HepG2 (cell line): ENCODE results near the gene EPS8L1. TPM values are rescaled to one million over a fixed set of nuclear protein-coding genes. Genes with fewer than 3 reads are reported as not detected.
"Not testable (repeated sequence)": the region's sequence is repeated elsewhere in the genome, so short reads cannot be mapped to it uniquely, and the experiment has no call there.

Source experiments
- ATAC-seq: fragments of 200-7000 bp; cut with Tn5 transposase; 3 replicates; pipeline ENCODE4 v1.9.1; 2020; ENCODE audit warnings: mild to moderate bottlenecking, moderate library complexity
- Bru-seq: library from RNA; stranded (reverse); fragments of 400-500 nt; gene quantifications from one replicate; lab custom pipeline; 2021; lab: Mats Ljungman, UMichigan
- BruChase-seq, 2 experiments: library from RNA; stranded (reverse); fragments of 400-500 nt; gene quantifications; one replicate each; lab custom pipeline; 2021; lab: Mats Ljungman, UMichigan
- BruUV-seq: library from RNA; stranded (reverse); fragments of 400-500 nt; replicated peaks from 2 replicates; lab custom pipeline; 2021; lab: Mats Ljungman, UMichigan
- CTCF ChIA-PET: fragments of 300-600 bp; formaldehyde crosslinking; extraction: SDS; loops from one replicate; lab custom pipeline; 2021; ENCODE audit warnings: low total read pairs, inconsistent platforms, low intra/inter-chr PET ratio; lab: Yijun Ruan, JAX
- POLR2A ChIA-PET: fragments of 350-600 bp; sonication (Branson Sonifier 250); formaldehyde crosslinking; loops from one replicate; lab custom pipeline; 2020; ENCODE audit warnings: antibody characterized with exemption, inconsistent platforms; lab: Yijun Ruan, JAX
- DNase-seq: peaks from one replicate; pipeline ENCODE4 v3.0.0-alpha.2; 2015; ENCODE audit warnings: low spot score
- FAIRE-seq: peaks from 3 replicates; lab custom pipeline; 2011; peaks lifted over from hg19 to GRCh38; lab: Jason Lieb, UNC
- H2AFZ ChIP-seq: one replicate; pipeline ENCODE4 v1.6.1; 2011; ENCODE audit warnings: low read length, inconsistent platforms
- H3K27ac ChIP-seq: fragments of 300-600 bp; 3 replicates; pipeline ENCODE4 v1.8.0; 2011; ENCODE audit warnings: mixed run types, mild to moderate bottlenecking, mixed read lengths, low read length, inconsistent platforms; ENCODE audit not compliant: insufficient read depth; ENCODE audit errors: extremely low read length
- H3K27me3 ChIP-seq, 2 experiments: fragments of 200-600 bp in 1 of 2; 2 replicates in 1 of 2; 3 replicates in 1 of 2; pipeline versions ENCODE4 v1.6.0 to v1.8.0; 2011; ENCODE audit warnings: low read length in 2 of 2, mild to moderate bottlenecking in 2 of 2, moderate library complexity in 2 of 2, inconsistent platforms in 1 of 2; ENCODE audit not compliant: insufficient read depth in 2 of 2, control insufficient read depth in 1 of 2
- H3K36me3 ChIP-seq, 2 experiments: fragments of 200-600 bp in 1 of 2; replicated peaks in 1 of 2; 2 replicates in 1 of 2; 3 replicates in 1 of 2; pipeline versions ENCODE4 v1.5.1 to v1.8.0; 2011; ENCODE audit warnings: low read length in 2 of 2, inconsistent platforms in 1 of 2; ENCODE audit not compliant: insufficient read depth in 2 of 2, control insufficient read depth in 1 of 2
- H3K4me1 ChIP-seq: 2 replicates; pipeline ENCODE4 v1.5.1; 2012; ENCODE audit warnings: low read length, inconsistent platforms; ENCODE audit not compliant: insufficient read depth
- H3K4me2 ChIP-seq: 2 replicates; pipeline ENCODE4 v1.6.0; 2011; ENCODE audit warnings: low read depth, low read length, inconsistent platforms
- H3K4me3 ChIP-seq, 3 experiments: fragments of 200-600 bp in 1 of 3; sonication (generic), shearing (Covaris generic) in 1 of 3; replicated peaks in 1 of 3; 2 replicates each; pipeline ENCODE4 v1.5.1; 2011 to 2016; ENCODE audit warnings: low read length in 3 of 3, inconsistent platforms in 2 of 3, low read depth in 2 of 3, mild to moderate bottlenecking in 2 of 3, control low read depth in 1 of 3, mixed read lengths in 1 of 3; ENCODE audit not compliant: insufficient read depth in 1 of 3
- H3K79me2 ChIP-seq: one replicate; pipeline ENCODE4 v1.6.1; 2011; ENCODE audit warnings: low read length, inconsistent platforms; ENCODE audit not compliant: insufficient read depth
- H3K9ac ChIP-seq: 2 replicates; pipeline ENCODE4 v1.6.0; 2011; ENCODE audit warnings: mild to moderate bottlenecking, low read depth, low read length, inconsistent platforms; ENCODE audit not compliant: insufficient read depth
- H3K9me3 ChIP-seq: 2 replicates; pipeline ENCODE4 v1.5.1; 2012; ENCODE audit warnings: mild to moderate bottlenecking, low read length
- H4K20me1 ChIP-seq: 2 replicates; pipeline ENCODE4 v1.6.0; 2011; ENCODE audit warnings: inconsistent platforms, mild to moderate bottlenecking, low read length, moderate library complexity; ENCODE audit not compliant: insufficient read depth
- ZEB1 ChIP-seq: IDR thresholded peaks from 2 replicates; pipeline ENCODE4 v1.6.1; 2012; ENCODE audit warnings: mild to moderate bottlenecking, low read depth, inconsistent platforms; ENCODE audit not compliant: insufficient replicate concordance
- WGBS: methylation state at CpG from one replicate; pipeline ENCODE4 v1.1.6; 2017; ENCODE audit warnings: low lambda C conversion rate; 5-methylcytosine and 5-hydroxymethylcytosine counted together
- in situ Hi-C: cut with HindIII; loops from 2 replicates; pipeline ENCODE4 v1.10.0; 2017; ENCODE audit warnings: low pct_unique_long_range_greater_than_20kb; ENCODE audit not compliant: extremely low pct_ligation_motif_present
- intact Hi-C: fragments of 100-400 bp; cut with micrococcal nuclease; formaldehyde crosslinking; loops from one replicate; pipeline ENCODE4 v1.10.0; 2022; ENCODE audit not compliant: unreplicated experiment
- long read RNA-seq, 2 experiments: library from RNA in 1 of 2; library from polyadenylated mRNA in 1 of 2; stranded (forward) in 1 of 2; unstranded in 1 of 2; transcript quantifications; one replicate each; pipeline ENCODE4 v2.0.0, GENCODE V29; 2019 to 2022
- polyA minus RNA-seq, 3 experiments: library from RNA; depleted of rRNA, polyadenylated mRNA; stranded (reverse); fragments of >200 nt; gene quantifications; 2 replicates each; pipeline ENCODE4 v1.2.3, GENCODE V29; 2011; ENCODE audit warnings: low replicate concordance in 1 of 3
- polyA plus RNA-seq, 8 experiments: library from polyadenylated mRNA; depleted of rRNA in 3 of 8; stranded (reverse) in 7 of 8; unstranded in 1 of 8; fragments of >200 nt; fragmentation: Illumina TruSeq in 4 of 8; extraction: Trizol in 4 of 8; gene quantifications; 2 replicates each; pipeline versions ENCODE4 v1.2.1 to v1.2.3, GENCODE V29; 2011 to 2016; ENCODE audit warnings: low read depth in 4 of 8, missing spikeins in 1 of 8, mixed read lengths in 1 of 8; ENCODE audit not compliant: insufficient read depth in 1 of 8
- total RNA-seq, 5 experiments: library from RNA; depleted of rRNA; stranded (reverse); fragments of >200 nt; fragmentation: Illumina TruSeq; extraction: Trizol; gene quantifications; 2 replicates each; pipeline ENCODE4 v1.2.3, GENCODE V29; 2016; ENCODE audit warnings: low read depth in 1 of 5
- TF ChIP-seq, protein P1 (sequence below): sonication (generic); formaldehyde crosslinking; IDR thresholded peaks from 2 replicates; pipeline ENCODE4 v1.4.0; 2020; ENCODE audit warnings: mild to moderate bottlenecking, missing genetic modification reagents

EPS8L1 gene
- 2.3 and 3.0 TPM in 2 replicates for total RNA-seq (2016; rRNA removed; fragmentation: Illumina TruSeq; extraction: Trizol)
- 0.79 and 0.91 TPM in 2 replicates for total RNA-seq (2016; cell fraction: cytosol; rRNA removed; fragmentation: Illumina TruSeq; extraction: Trizol; ENCODE audit: low read depth)
- 1.4 and 2.2 TPM in 2 replicates for total RNA-seq (2016; cell fraction: insoluble cytoplasmic fraction; rRNA removed; fragmentation: Illumina TruSeq; extraction: Trizol)
- total RNA-seq (2016; cell fraction: membrane; rRNA removed; fragmentation: Illumina TruSeq; extraction: Trizol) = 2.6 and 2.9 TPM in 2 replicates
- 0.84 and 1.3 TPM in 2 replicates for total RNA-seq (2016; cell fraction: nucleus; rRNA removed; fragmentation: Illumina TruSeq; extraction: Trizol)
- polyA plus RNA-seq (2011; rRNA removed) = 6.3 and 6.6 TPM in 2 replicates
- polyA plus RNA-seq (2011; cell fraction: cytosol; rRNA removed) = 3.0 and 4.2 TPM in 2 replicates
- 27.8 and 31.9 TPM in 2 replicates for polyA plus RNA-seq (2011; cell fraction: nucleus; rRNA removed)
- polyA plus RNA-seq (2012) = 5.0 and 6.5 TPM in 2 replicates
- polyA plus RNA-seq (2016; cell fraction: cytosol; fragmentation: Illumina TruSeq; extraction: Trizol; ENCODE audit: low read depth) = 1.6 and 1.7 TPM in 2 replicates
- 1.4 and 2.0 TPM in 2 replicates for polyA plus RNA-seq (2016; cell fraction: insoluble cytoplasmic fraction; fragmentation: Illumina TruSeq; extraction: Trizol; ENCODE audit: low read depth)
- 2.0 TPM in 2 replicates for polyA plus RNA-seq (2016; cell fraction: membrane; fragmentation: Illumina TruSeq; extraction: Trizol; ENCODE audit: low read depth)
- polyA plus RNA-seq (2016; cell fraction: nucleus; fragmentation: Illumina TruSeq; extraction: Trizol; ENCODE audit: insufficient read depth, low read depth) = 6.3 and 7.4 TPM in 2 replicates
- polyA minus RNA-seq (2011; rRNA and poly(A)+ RNA removed; ENCODE audit: low replicate concordance) = 4.0 and 6.3 TPM in 2 replicates
- 0.88 and 1.4 TPM in 2 replicates for polyA minus RNA-seq (2011; cell fraction: cytosol; rRNA and poly(A)+ RNA removed)
- polyA minus RNA-seq (2011; cell fraction: nucleus; rRNA and poly(A)+ RNA removed) = 3.4 and 3.7 TPM in 2 replicates
- percentile 28 among the genes with signal in this experiment for Bru-seq, nascent RNA
- percentile 33 among the genes with signal in this experiment for BruChase-seq, experiment 1, labeled RNA remaining after a 6-hour chase
- percentile 25 among the genes with signal in this experiment for BruChase-seq, experiment 2, labeled RNA remaining after a 2-hour chase
- long read RNA-seq, experiment 1, partial matches to known transcripts = 0 of 3 reads
- long read RNA-seq, experiment 1, other reads (novel, unspliced or antisense) = 3 of 3 reads
- long read RNA-seq, experiment 2, partial matches to known transcripts = 5 of 11 reads
- long read RNA-seq, experiment 2, other reads (novel, unspliced or antisense) = 5 of 11 reads

DNA sequence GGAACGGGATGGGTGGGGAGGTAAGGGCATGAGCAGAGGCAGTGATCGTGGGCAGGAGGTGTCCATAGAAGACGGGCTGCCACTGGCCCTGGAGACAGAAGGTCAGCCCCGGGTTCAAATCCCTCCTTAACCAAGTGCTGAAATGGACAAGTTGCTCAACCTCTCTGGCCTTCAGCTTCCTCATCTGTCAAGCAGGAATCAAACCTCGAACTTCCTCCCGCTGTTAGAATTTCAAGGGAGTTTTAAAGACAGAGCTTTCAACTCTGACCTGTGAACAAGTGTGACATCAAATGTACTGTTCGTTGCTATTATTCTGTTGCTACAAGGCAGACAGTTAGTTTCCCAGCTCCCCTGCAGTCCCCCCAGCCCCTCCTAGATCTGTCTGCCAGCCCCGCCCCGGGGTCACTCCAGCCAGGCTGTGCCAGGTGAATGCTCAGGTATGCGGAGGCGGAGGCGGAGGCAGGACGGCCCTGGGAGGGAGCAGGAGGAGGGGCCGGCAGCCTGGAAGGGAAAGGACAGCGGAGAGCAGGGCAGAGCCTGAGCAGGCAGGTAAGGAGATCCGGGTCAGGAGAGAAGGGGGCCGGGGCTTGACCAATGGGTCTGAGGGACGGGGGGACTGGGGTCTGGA lies at the start of gene EPS8L1:
Gene EPS8L1, plus strand, starts transcription at position 499 of the 628 bp plus-strand sequence. CDS start 576 bp downstream, outside the sequence.
- Histone ChIP-seq H3K79me2 (no peaks in the 10 kb centered on the region), H3K9ac (no peak within 1 kb of the TSS), H4K20me1 (no peaks in the 10 kb centered on the region), H3K36me3 (no peaks in the 10 kb centered on the region), H2AFZ (no peak within 1 kb of the TSS), H3K4me1 (peaks cover 22% of the 10 kb centered on the region), H3K27ac (no peak within 1 kb of the TSS), H3K4me3 (no peak within 1 kb of the TSS; a peak in 1 of 6 replicates), H3K4me2 (peak within 1 kb of the TSS; percentile 9; the same call in 1 of the 2 replicates), H3K27me3 (peaks cover 1 to 25% of the 10 kb centered on the region in 2 experiments; a peak in 3 of 5 replicates), H3K9me3 (no peaks in the 10 kb centered on the region)
- peak; percentile 22 for TF ChIP-seq ZEB1
- TF ChIP-seq, protein P1, sequence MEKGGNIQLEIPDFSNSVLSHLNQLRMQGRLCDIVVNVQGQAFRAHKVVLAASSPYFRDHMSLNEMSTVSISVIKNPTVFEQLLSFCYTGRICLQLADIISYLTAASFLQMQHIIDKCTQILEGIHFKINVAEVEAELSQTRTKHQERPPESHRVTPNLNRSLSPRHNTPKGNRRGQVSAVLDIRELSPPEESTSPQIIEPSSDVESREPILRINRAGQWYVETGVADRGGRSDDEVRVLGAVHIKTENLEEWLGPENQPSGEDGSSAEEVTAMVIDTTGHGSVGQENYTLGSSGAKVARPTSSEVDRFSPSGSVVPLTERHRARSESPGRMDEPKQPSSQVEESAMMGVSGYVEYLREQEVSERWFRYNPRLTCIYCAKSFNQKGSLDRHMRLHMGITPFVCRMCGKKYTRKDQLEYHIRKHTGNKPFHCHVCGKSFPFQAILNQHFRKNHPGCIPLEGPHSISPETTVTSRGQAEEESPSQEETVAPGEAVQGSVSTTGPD (CRISPR knock-in tag) = no peak
- in situ Hi-C loops = no loop called here
- BruUV-seq = no TSS peak
- DNase-seq = no peak
- ChIA-PET CTCF (no interaction called here), POLR2A (interaction anchor here (0.9 kb wide), 1 partner anchor 13 kb away, joined by 3 read pairs; the partner anchor contains the start of gene RDH13)
- no peak for FAIRE-seq
- peak; percentile 18; the same call in 2 of the 3 replicates for ATAC-seq
- WGBS = 5% methylated on average over 18 of the region's 18 CpGs
- intact Hi-C loops = no loop called here

DNA sequence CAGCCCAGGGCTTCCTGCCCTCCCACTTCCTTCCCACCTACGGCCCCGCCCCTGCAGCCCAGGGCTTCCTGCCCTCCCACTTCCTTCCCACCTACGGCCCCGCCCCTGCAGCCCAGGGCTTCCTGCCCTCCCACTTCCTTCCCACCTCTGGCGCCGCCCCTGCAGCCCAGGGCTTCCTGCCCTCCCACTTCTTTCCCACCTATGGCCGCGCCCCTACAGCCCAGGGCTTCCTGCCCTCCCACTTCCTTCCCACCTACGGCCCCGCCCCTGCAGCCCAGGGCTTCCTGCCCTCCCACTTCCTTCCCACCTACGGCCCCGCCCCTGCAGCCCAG lies 48.6 kb upstream of the EPS8L1 start:
- H3K79me2 ChIP-seq, H3K27ac ChIP-seq, H3K9me3 ChIP-seq, in situ Hi-C loops, ATAC-seq, H3K27me3 ChIP-seq, H3K4me3 ChIP-seq, BruUV-seq, POLR2A ChIA-PET, H3K36me3 ChIP-seq, FAIRE-seq, intact Hi-C loops, H3K4me1 ChIP-seq, H2AFZ ChIP-seq, CTCF ChIA-PET, H4K20me1 ChIP-seq, H3K9ac ChIP-seq, H3K4me2 ChIP-seq, DNase-seq: not testable (repeated sequence)
- 82% methylated on average over 4 of the region's 12 CpGs for WGBS
